GF-D8 (cell line): ENCODE data around the gene ARHGEF25.
"Not testable (repeated sequence)": the region's sequence is repeated elsewhere in the genome, so short reads cannot be mapped to it uniquely, and the experiment has no call there.

Experiments
- DNase-seq: peaks from one replicate; lab custom pipeline; 2025; lab: John Stamatoyannopoulos, UW

ARHGEF25 gene

DNA sequence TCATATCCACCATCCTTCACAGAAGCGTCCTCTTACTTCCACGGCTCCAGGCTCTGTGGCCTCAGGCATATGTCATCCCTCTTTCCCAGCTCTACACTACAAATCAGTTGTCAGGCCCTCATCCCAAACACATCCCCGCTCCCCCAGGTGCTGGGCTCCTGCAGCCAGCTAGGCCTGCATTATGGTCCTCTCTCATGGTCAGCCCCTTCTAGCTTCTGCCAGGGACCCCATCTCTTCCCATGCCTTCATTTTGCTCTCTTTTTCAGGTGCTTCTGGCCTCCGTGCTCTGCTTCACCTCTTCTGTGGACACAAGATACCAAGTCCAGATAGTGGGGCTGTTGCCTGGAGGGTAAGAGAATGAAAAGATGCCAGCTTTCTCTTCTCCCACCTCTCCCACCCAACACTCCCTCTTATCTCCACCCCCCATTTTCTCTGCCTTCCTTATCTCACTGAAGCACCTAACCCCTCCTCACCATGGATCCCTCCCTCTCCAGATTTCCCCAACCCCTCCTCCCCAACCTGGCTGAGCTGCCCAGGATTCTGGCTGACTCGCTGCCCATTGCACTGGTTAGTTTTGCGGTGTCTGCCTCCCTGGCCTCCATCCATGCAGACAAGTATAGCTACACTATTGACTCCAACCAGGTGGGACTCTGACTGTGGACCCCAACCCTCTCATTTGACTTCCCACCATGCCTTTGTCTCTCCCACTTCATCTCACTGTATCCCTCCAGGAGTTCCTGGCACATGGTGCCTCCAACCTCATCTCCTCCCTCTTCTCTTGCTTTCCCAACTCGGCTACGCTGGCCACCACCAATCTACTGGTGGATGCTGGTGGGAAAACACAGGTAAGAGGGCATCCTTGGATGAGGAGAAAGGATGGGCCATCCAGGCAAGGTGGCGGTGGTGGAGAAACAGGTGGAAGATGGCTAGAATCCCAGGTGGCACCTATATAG is 11.3 kb downstream of the ARHGEF25 start:
- no peak for DNase-seq

DNA sequence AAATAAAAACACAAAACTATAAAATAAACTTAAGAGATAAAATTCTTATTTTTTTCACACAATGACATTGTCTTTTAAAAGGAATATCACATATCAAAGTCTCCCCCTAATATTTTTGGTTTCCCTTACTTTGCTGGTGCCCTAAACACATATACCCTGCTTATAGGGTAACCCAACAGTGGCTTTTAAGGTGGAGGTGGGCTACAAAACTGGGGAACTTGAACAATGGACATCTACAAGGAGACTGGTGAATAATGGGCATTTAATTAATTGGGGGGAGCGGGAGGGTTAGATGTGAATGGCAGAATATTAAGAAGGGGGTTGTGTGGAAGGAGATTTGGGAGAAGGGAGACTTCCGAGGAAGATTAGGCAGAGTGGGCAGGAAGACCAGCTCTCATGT is 12.2 kb downstream of the ARHGEF25 start:
- DNase-seq, result no peak

DNA sequence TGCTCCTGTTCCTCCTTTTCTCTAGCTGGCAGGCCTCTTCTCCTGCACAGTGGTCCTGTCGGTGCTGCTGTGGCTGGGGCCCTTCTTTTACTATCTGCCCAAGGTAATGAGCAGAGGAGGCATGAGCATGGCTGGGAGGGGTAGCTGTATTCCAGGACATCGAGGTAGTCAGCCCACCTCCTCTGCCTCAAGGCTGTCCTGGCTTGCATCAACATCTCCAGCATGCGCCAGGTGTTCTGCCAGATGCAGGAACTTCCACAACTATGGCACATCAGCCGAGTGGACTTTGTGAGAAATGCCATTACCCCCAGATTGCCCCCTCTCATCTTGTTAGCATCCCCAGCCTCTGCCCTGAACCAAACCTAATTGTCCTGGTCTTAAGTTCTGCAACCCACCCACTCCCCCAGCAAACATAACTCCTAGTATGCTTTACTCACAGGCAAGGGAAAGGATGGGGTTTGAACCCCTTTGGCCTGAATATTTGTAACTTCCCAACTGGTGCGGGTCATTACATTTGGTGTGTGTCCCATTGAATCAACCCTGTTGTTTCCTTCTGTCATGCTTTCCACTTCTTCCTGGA is 12.7 kb downstream of the ARHGEF25 start:
- no peak for DNase-seq

DNA sequence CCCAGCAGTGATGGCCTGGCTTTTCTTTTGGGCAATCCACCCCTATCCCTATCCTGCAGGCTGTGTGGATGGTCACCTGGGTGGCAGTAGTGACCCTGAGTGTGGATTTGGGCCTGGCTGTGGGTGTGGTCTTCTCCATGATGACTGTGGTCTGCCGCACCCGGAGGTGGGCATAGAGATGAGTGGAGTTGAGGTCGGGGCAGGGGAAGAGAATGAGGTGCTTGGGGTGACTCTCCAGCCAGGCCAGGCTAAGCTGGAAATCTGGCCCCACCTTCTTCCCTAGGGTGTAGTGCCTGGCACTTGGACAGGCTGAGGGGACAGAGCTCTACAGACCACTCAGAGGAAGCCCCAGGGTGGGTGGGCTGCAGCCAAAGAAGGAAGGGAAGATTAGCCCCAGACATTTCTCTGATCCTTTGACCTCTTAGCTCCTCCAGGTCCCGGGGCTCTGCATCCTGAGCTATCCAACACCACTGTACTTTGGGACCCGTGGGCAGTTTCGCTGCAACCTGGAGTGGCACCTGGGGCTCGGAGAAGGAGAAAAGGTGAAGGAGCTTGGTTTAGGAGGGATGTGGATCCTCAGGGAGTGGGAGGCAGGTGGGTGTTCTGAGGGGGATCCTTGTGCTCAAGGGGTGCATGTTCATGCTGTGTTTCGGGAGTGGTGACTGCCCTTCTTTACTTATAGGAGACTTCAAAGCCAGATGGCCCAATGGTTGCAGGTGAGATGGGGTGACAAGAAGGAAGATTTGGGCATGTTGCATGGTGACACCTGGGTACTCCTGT is 13.4 kb downstream of the ARHGEF25 start:
- no peak for DNase-seq

DNA sequence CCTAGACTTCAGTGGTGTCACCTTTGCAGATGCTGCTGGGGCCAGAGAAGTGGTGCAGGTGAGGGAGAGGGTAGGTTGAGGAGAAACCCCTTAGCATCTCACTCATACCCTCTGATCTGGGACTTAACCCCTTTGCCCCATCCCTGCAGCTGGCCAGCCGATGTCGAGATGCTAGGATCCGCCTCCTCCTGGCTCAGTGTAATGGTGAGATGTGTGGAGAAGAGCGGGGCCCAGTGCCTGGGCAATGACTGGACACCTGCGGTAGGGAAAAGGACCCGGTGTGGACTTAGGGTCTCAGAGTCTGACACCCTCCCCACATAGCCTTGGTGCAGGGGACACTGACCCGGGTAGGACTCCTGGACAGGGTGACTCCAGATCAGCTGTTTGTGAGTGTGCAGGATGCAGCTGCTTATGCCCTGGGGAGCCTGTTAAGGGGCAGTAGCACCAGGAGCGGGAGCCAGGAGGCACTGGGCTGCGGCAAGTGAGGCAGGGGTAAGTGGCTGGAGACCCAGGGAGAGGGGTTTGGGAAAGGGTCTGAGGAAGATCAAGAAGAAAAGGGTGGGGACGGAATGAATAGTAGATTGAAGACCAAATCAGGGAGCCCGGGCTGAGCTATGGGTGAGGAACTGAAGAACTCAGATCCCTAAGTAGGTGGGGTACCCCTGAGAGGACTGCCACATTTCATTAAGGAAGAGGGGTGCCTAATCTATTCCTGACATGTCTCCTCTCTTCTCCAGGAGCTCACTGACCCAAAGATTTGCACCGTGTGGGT is 14.2 kb downstream of the ARHGEF25 start:
- DNase-seq, result no peak

DNA sequence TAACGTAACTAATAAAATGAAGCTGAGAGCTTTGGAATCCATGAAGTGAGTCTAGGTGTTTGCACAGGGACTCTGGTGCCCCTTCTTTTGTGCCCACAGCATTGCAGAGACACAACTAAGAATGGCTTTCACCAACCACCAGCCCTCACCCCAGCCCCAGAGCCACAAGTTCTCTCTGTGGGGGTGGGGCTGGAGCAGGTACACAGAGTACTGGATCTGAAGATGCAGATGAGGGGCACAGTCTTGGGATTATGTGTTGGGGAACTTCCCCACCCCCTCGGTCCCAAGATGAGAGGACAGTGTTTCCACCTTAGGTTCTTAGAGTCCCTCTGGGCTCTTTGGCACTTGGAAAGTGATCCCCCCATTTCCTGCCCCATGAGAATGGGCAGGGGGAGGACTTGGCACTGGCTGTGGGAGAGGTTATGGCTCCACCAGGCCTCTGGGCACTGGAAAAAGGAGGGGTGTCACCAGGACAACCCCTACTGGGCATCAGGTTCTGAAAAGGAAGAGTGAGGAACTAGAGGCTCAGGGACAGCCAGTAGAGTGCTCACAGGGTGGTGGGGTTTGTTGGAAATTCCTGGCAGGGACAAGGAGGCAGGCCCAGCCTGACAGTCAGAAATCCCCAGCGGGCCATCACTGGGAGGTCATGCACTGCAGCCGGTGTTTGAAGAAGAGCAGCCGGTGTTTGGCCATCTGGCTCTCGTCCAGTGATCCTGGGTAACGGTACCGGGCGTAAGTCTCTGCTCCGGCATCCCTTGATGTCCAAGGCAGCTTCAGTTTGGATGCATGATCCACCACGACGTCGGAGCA is 15.1 kb downstream of the ARHGEF25 start:
- no peak for DNase-seq

DNA sequence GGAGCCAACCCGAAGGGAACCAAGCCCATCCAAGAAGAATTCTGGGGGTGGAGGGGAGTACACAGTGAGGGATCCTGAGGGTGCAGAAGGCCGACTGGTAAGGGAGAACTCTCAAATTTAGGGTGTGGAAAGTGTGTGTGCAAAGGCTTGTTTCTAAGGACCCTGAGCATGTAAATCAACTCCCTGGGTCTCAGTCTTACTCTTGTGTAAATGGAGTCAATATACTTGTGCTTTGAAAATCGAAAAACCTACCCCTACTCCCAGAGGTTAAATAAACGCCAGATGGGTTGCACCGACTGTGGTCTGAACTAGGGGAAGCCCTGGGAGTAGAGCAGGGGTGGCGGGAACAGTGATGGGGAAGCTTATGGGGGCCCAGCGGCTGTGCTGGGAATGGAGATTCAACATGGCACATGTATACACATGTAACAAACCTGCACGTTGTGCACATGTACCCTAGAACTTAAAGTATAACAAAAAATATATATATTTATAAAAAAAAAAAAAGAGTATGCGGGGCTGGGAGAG is 15.7 kb downstream of the ARHGEF25 start:
- no peak for DNase-seq

DNA sequence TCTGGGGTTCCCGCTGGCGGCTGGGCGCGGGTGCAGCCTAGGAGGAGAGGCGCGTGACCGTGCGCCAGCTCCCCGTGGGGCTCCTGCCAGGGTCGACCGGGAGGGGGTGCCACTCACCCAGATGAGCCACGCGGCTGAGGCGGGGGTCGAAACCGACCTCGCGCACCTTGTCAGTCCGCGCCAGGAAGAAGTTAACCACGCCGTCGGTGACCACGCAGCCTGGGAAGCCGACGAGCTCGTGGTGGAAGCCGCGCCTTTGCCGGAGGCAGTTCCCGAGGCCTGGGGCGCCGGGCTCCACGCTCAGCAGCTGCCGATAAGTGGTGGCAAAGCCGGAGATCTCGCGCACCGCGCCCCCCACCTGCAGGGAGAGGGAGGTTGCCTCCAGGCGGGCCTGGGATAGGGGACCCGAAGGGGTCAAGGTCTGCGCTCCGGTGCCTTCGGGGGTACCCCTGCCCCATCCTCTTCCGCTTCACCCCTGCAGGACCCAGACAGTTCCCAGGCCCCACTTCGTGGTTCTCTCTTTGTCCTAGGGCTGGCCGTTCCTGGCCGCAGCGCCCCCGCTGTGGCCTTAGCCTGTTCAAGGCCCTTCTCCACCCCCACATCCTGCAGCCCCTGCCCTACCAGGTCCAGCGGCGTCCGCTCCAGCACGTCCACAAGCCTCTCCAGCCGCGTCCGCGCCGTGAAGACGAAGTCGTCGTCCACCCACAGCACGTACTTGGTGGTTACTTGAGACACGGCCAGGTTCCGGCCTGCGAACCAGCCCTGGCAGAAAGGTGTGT is 16.5 kb downstream of the ARHGEF25 start:
- DNase-seq, result no peak

DNA sequence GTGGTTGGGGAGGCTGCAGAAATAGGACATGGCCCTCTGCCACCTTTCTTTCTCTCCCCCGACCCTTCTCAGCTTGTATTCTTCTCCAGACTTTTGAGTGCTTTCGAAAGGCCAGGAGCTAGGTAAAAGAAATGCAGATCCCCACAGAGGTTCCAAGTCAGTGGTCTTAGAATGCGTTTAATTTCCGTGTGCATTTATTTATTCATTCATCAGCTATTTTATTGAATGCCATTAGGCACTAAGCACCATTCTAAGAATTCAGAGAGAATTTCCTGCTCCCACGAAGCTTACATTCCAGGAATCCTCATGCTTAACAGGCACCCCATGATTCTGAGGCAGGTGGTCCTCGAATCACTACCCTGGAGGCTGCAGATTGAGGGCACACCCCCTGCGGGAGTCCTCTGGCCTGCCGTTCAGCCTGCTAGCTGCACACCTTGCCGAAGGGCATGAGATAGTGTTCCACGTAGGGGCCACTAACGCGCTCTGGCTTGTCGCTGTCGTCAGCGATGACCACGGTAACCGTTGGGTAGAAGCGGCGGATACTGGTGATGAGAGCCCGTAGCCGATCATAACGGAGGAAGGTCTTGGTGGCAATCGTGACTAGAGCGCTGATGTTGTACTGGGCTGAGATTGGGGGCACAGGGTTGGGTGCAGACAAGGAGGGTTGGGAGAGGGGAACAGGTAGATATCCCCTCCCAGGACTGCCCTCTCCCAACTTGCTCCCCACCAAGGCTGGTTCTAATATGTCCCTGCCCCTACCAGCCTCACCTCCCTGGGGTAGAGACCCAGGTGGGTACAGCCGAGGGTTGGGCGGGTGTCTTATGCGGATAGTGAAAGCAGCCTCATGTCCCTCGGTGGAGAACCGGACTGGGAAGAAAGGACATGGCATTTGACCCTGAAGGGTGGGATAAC is 17.3 kb downstream of the ARHGEF25 start:
- DNase-seq, result no peak

DNA sequence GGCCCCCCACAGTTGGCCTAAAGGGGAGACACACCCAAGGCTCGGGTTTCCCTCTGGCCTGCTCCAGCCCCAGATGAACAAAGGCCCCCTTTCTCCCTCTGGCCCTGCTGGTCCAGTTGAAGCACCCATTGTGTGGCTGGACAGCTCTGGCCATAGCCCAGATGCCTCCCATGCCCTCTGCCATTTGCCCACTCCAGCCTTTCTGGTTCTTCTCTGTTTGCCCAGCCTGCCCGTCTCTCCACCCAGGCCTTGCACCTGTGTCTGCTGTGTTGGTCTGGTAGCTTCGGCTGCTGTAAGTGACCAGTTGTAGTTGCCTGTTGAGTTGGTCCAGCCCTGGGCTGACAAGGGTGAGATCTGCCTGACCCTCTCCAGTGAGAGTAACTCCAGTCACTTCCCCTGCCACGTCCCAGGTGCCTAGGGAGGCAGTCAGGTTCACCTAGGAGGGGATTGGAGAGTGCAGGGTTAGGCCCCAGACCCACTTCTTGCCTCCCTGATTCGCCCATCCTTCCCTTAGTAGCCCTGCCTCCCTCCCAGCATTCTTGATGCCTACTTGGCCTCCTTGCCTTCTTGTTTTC is 18.7 kb downstream of the ARHGEF25 start:
- no peak for DNase-seq

DNA sequence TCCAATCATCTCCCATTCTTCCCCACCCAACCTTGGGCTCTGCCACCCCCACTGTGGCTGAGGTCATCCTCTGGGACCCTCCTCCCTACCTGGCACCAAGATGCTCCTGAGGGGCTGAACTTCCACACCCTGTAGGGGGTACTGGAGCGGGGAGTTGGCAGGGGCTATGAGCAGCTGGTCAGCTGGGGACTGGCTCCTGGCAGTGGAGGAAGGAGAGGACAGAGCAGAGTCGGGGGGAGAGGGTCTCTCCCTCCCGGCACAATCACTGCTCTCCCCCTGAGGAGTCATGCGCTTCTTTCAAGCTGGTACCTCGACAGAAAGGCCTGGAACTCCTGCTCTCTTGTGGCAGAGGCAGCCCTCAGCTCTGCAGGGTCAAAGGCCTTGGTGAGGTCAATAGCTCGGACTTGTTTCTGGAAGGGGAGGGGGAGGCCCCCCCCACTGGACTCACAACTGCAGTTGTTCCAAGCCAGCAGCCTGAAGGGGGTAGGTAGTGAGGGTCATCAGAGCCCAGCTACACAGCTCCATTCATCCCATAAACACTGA is 19.7 kb downstream of the ARHGEF25 start:
- DNase-seq, result no peak

DNA sequence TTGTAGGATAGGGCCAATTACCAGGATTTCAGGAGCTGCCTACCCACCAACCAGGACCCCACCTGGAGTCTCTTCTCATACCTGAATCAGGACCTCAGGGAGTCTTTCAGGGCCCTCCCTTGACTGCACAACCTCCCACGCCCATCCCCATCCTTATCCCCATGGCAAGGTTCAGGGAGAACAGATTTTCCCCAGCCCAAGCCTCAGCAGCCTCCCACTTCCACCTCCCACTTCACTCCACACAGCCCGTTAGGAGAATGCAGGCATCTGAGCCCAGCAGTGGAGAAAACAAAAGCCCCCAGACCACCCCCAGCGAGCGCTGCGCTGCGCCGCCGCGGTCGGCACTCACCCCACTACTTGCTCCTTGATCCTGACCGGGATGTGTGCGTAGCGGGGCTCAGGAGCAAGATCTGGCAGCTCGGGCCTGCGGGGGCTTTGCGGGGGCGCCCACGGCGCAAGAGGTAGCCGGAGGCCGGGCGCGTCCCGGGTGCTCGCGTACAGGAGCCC is 20.4 kb downstream of the ARHGEF25 start:
- no peak for DNase-seq

DNA sequence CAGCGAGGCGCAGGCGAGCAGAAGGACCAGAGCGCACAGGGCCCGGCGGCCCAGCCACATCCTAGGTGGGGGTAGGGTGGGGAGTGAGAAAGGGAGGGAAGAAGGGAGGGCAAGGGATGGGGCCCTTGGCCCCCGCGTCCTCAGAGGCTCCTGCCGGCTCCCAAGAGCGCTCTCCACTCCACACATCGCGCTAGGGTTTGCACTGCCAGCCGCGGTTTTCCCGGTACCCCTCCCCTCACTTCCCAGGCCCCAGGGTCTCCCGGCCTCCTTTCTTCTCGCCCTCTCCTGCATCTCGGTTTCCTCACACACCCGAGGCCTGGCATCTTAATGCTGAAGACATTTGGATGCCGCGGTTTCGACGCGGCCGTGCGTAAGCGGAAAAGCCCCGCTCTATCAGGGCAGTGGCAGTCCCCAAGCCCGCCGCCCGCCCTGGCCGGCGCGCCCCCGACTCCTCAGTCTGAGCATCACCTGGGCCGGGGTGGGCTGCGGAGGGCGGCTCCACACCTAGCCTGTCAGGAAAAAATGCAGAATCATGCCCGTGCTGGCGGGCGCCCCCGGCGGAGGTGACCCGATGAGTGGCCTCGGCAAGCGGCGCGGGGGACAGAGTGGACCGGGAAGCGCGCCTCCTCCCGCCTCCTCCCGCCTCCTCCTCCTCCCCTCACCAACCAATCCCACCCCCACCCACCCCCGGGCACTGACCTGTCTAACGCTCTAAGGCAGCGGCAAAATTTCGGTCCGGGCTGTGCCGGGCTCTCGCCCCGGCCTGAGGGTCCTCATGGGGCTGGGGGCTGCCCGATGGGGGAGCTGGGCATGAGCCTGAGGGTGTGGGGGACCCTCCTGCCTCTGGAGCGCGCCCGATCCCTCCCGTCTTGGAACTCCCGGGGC is 21.1 kb downstream of the ARHGEF25 start:
- DNase-seq, result no peak

DNA sequence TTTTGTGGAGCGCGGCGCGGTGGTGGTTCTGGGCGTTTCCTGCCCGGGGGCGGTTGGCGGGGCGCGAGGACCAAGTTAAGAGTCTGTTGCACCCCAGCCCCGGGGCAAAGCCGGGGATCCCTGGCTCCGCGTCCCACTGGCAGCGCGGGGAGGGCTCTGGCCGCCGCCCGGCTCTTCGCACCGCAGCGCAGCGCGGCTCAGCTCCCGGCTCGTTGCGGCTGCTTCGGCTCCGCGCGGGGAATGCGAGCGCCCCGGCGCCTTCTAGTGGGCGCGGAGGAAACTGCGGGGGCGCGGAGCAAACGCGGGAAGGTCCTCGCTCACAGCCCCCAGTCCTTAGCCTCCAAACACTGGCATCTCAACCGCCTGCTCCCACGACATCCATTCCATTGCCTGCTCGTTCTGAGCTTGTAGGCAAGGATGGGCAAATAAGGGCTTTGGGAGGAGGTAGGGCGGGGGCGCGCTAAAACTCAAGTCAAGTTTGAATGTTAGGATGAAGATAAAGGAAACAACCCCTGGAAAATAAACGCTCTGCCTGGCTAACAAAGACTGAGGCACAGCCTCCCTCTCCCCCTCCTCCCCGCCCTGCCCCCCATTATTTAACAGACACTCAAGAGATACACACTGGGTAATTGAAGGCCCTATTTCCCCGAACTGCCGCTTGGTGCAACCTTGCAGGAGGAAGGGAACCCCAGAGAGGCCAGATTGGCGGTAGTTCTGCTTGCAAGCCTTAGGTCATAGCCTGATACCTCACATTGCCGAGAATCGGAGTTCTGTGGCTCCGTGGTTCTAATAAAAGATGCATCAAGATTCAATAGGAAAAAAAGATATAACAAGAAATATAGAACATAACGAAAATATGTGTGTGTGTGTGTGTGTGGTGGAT is 22.0 kb downstream of the ARHGEF25 start, which contains the start of gene B4GALNT1:
TSS of gene B4GALNT1 (minus strand) at position 244 of the 883 bp plus-strand sequence. CDS start 1,069 bp downstream, outside the sequence.
- DNase-seq, result peak; percentile 2

DNA sequence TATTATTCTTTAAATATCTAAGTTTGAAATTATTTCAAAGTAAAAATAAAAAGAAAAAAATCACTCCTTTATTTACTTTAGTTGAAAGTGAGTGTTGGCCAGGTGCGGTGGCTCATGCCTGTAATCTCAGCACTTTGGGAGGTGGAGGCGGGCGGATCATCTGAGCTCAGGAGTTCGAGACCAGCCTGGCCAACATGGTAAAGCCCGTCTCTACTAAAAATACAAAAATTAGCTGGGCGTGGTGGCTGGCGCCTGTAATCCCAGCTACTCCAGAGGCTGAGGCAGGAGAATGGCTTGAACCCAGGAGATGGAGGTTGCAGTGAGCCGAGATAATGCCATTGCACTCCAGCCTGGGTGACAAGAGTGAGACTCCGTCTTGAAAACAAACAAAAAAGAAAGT is 25.5 kb downstream of the ARHGEF25 start:
- DNase-seq, result not testable (repeated sequence)

DNA sequence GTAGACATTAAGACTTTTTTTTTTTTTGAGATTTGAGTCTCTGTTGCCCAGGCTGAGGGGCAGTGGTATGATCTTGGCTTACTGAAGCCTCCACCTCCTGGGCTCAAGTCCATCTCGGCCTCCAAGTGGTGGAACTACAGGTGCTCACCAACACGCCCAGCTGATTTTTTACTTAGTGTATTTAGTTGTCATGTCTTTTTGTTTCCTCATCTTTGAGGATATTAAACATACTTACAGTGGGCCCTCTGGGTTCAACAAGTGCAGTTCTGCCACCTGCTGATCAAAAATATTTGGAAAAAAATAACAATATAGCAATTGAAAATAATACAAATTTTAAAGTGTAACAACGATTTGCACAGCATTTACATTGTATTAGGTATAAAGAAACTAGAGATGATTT is 26.1 kb downstream of the ARHGEF25 start:
- DNase-seq, result no peak
